K562 (cell line): ENCODE measurements around the gene GLDC.

ENCODE experiments used
- EP300 ChIP-seq: IDR thresholded peaks from 2 replicates; pipeline ENCODE4 v1.6.1; 2012; ENCODE audit warnings: low read length, improper control_type of control experiment
- GMEB1 ChIP-seq: fragments of 250-450 bp; sonication (Bioruptor Pico); IDR thresholded peaks from 2 replicates; pipeline ENCODE4 v1.4.0; 2020; ENCODE audit warnings: mild to moderate bottlenecking
- MCM7 ChIP-seq, 2 experiments: fragments of 450-650 bp; IDR thresholded peaks; 2 replicates each; pipeline ENCODE4 v1.6.1; 2016 to 2018
- NFYB ChIP-seq: IDR thresholded peaks from 2 replicates; pipeline ENCODE4 v1.6.1; 2011; ENCODE audit warnings: mild to moderate bottlenecking, moderate library complexity; ENCODE audit not compliant: insufficient read length; ENCODE audit errors: extremely low read depth
- SMC3 ChIP-seq: conservative IDR thresholded peaks from 2 replicates; pipeline ENCODE4 v1.6.1; 2011; ENCODE audit warnings: low read depth, low read length, improper control_type of control experiment; ENCODE audit not compliant: insufficient read depth
- ZNF280B ChIP-seq: fragments of 250-450 bp; sonication (Bioruptor Pico); IDR thresholded peaks from 2 replicates; pipeline ENCODE4 v1.5.1; 2021; ENCODE audit warnings: mild to moderate bottlenecking

DNA sequence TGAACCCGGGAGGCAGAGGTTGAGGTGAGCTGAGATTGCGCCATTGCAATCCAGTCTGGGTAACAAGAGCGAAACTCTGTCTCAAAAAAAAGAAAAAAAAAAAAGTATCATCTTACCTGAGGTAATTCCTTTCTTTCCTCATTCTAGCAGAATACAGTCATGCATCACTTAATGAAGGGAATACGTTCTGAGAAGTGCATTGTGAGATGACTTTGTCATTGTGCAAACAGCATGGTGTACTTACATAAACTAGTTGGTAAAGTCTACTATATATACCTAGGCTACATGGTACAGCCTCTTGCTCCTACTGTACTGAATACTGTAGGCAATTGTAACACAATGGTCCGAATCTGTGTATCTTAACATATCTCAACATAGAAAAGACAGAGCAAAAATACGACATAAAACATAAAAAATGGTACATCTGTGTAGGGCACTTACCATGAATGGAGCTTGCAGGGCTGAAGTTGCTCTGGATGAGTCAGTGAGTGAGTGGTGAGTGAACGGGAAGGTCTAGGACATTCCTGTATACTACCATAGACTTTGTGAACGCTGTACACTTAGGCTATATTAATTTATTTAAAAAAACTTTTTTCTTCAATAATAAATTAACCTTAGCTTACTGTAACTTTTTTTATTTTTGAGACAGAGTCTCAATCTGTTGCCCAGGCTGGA lies 100.4 kb downstream of the GLDC start:
- TF ChIP-seq ZNF280B (CRISPR knock-in tag) = no peak
- no peak for TF ChIP-seq EP300
- TF ChIP-seq GMEB1 (CRISPR knock-in tag) = no peak
- no peak for TF ChIP-seq NFYB
- no peak for TF ChIP-seq MCM7 (IDR thresholded peaks at IDR 0.05)
- TF ChIP-seq SMC3 = no peak
